Chondrocyte (in vitro differentiated cells): Measurements from ENCODE around the gene CDT1. TPM values are rescaled to one million over a fixed set of nuclear protein-coding genes. Genes with fewer than 3 reads are reported as not detected.

Experiments used
- DNase-seq: peaks from one replicate; pipeline ENCODE4 v3.0.0; 2021; ENCODE audit warnings: mixed read lengths, low spot score
- H3K27ac Mint-ChIP-seq: one replicate; pipeline ENCODE4 v1.8.0; 2021; ENCODE audit warnings: mild to moderate bottlenecking, moderate library complexity, mixed read lengths; ENCODE audit not compliant: unreplicated experiment
- H3K27me3 Mint-ChIP-seq: 2 replicates; pipeline ENCODE4 v1.8.0; 2021; ENCODE audit warnings: low read depth, mixed read lengths
- H3K36me3 Mint-ChIP-seq: 2 replicates; pipeline ENCODE4 v1.8.0; 2021; ENCODE audit warnings: low read depth, mixed read lengths
- H3K4me1 Mint-ChIP-seq: 2 replicates; pipeline ENCODE4 v1.8.0; 2021; ENCODE audit warnings: low read depth, mild to moderate bottlenecking, mixed read lengths
- H3K4me3 Mint-ChIP-seq: one replicate; pipeline ENCODE4 v1.8.0; 2021; ENCODE audit warnings: mild to moderate bottlenecking, moderate library complexity, mixed read lengths; ENCODE audit not compliant: unreplicated experiment
- H3K9me3 Mint-ChIP-seq: 2 replicates; pipeline ENCODE4 v1.8.0; 2021; ENCODE audit warnings: low read depth, mixed read lengths
- total RNA-seq: library from RNA; stranded (reverse); gene quantifications from 3 replicates; pipeline ENCODE4 v1.2.1, GENCODE V29; 2021
- TF ChIP-seq, protein P1 (sequence below): fragments of 200-600 bp; sonication (generic); IDR thresholded peaks from 2 replicates; pipeline ENCODE4 v1.5.0; 2021; ENCODE audit warnings: antibody characterized with exemption, mild to moderate bottlenecking, moderate library complexity

Gene CDT1
- total RNA-seq, 1 donor from 2014 or later: 3.7 TPM

DNA sequence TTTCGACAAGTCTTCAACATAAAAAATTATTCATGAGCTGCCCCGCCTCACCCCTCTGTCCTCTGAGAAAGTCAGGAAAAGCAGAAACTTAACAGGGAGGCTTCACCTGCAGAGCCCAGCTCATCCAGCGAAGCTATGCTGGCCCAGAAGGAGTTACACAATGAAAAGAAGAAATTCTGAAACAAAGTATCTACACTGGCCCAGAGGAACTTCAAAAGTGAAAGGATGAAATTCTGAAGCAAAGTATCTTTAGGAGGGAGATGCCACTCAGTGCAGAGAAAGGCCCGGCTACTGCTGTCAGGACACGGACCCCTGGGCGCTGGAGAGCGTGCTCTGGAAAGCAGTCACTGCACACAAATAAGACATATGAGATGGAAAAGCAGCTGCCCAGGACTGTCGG lies 51.6 kb downstream of the CDT1 start:
- Mint-ChIP-seq H3K27me3 (no peaks in the 10 kb centered on the region), H3K36me3 (peaks cover 2% of the 10 kb centered on the region), H3K4me1 (peaks cover 22% of the 10 kb centered on the region), H3K4me3 (peak overlapping the region; percentile 48), H3K9me3 (no peaks in the 10 kb centered on the region), H3K27ac (no peak overlapping the region)
- no peak for DNase-seq
- TF ChIP-seq, protein P1, sequence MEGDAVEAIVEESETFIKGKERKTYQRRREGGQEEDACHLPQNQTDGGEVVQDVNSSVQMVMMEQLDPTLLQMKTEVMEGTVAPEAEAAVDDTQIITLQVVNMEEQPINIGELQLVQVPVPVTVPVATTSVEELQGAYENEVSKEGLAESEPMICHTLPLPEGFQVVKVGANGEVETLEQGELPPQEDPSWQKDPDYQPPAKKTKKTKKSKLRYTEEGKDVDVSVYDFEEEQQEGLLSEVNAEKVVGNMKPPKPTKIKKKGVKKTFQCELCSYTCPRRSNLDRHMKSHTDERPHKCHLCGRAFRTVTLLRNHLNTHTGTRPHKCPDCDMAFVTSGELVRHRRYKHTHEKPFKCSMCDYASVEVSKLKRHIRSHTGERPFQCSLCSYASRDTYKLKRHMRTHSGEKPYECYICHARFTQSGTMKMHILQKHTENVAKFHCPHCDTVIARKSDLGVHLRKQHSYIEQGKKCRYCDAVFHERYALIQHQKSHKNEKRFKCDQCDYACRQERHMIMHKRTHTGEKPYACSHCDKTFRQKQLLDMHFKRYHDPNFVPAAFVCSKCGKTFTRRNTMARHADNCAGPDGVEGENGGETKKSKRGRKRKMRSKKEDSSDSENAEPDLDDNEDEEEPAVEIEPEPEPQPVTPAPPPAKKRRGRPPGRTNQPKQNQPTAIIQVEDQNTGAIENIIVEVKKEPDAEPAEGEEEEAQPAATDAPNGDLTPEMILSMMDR: no peak

DNA sequence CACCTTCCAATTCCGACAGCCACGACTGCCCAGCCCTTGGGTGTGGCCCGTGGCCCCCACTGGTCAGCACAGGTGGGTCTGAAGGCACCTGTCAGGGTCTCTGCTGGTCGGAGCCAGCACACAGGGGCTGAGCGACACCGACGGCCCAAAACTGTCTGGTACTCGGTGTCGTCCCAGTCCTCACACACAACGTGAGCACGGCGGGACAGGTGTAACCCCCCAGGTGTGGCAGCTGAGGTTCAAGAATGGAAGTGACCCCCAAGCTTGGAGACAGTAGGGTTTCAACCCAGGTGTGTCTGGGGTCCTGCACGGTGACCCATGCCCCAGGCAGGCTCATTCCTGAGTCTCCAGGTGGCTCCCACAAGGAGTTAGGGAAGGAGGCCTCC lies 52.1 kb downstream of the CDT1 start:
- H3K27ac Mint-ChIP-seq: peak overlapping the region; percentile 36
- H3K9me3 Mint-ChIP-seq: no peaks in the 10 kb centered on the region
- peaks cover 3% of the 10 kb centered on the region for H3K36me3 Mint-ChIP-seq
- H3K4me3 Mint-ChIP-seq: peak overlapping the region; percentile 67
- TF ChIP-seq, protein P1: no peak
- H3K4me1 Mint-ChIP-seq: peaks cover 22% of the 10 kb centered on the region
- H3K27me3 Mint-ChIP-seq: no peaks in the 10 kb centered on the region
- no peak for DNase-seq

DNA sequence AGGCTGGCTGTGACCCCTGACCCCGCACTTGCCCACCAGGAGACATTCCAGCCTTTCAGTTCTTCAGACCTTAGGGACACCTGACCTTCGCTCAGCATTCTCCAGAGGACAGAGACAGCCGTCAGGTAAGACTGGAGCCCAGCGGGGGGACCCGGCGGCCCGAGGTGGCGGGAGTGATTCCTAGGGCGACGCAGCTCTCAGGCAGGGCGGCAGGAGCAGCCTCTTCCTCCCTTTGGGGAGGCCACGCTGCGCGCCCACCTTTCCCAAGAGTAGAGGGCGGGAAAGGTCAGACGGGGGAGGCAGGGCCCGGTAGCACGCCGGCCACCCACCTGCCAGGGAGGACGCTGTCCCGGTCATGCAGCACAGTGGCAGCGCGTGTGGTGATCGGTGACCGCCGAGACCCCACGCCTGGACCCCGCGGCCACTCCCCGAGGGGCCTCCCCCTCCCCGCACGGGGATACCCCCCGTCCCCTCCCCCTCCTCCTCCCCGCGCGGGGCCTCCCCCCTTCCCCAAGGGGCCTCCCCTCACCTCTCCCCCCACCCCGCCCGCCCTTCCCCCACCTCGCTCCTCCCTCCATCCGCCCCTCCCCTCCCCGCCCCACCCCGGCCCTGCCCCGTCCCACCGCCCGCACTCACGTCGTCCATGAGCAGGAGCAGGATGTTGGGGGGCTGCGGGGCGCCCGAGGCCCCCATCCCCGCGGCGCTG lies 52.7 kb downstream of the CDT1 start:
- no peak for DNase-seq
- H3K27ac Mint-ChIP-seq: no peak overlapping the region
- no peaks in the 10 kb centered on the region for H3K27me3 Mint-ChIP-seq
- peak overlapping the region; percentile 99 for H3K4me3 Mint-ChIP-seq
- TF ChIP-seq, protein P1: no peak
- peaks cover 5% of the 10 kb centered on the region for H3K36me3 Mint-ChIP-seq
- H3K4me1 Mint-ChIP-seq: peaks cover 22% of the 10 kb centered on the region
- H3K9me3 Mint-ChIP-seq: no peaks in the 10 kb centered on the region

DNA sequence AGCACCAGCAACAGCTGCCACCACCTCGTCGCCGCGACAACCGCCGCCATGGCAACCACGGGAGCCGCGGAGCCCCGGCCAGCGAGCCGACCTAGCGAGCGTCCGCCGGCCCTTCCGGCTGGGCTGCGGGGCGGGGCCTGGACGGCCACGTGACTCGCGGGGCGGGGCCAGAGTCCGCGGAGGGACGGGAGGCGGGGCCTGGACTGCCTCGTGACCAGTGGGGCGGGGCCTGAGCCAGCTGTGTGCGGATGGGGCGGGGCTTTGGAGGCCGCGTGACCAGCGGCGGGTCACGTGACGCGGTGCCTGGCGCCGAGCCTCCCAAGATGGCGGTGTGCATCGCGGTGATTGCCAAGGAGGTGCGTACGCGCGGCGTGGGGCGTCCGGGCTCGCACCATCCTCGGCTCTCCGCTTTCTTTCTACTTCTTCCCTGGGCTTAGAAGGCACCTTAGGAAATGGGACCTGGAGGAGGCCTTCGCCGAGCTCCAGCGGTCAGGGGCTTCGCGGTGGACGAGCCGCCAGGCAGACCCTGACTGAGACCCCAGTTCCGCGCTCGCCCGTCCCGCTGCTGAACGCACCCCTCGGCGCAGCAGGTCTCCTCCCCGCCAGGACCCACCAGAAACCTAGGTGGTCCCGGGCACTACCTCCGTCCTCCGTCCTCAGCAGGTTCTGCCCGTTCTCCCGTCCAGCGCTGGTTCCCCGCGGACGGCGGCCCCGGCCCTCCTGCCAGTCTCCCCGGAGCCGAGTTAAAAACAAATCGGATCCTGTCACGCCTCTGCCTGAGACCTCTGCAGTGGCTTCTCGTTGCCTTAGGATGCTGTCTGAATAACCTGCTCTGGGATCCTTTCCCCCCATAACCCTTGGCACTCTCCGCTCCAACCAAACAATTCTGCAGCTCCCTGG lies 53.5 kb downstream of the CDT1 start, which contains the start of the genes GALNS and TRAPPC2L:
Gene GALNS (minus strand): TSS at position 120 of the 900 bp plus-strand sequence. CDS start 70 bp downstream, at position 50.
Gene TRAPPC2L (plus strand): TSS at position 300 of the 900 bp plus-strand sequence. CDS start 24 bp downstream, at position 324.
- TF ChIP-seq, protein P1: no peak
- Mint-ChIP-seq H3K4me3 (peak within 1 kb of the TSS; percentile 99), H3K27me3 (no peaks in the 10 kb centered on the region), H3K4me1 (peaks cover 22% of the 10 kb centered on the region), H3K36me3 (peaks cover 5% of the 10 kb centered on the region), H3K27ac (peak within 1 kb of the TSS; percentile 91), H3K9me3 (no peaks in the 10 kb centered on the region)
- DNase-seq: peak; percentile 99

DNA sequence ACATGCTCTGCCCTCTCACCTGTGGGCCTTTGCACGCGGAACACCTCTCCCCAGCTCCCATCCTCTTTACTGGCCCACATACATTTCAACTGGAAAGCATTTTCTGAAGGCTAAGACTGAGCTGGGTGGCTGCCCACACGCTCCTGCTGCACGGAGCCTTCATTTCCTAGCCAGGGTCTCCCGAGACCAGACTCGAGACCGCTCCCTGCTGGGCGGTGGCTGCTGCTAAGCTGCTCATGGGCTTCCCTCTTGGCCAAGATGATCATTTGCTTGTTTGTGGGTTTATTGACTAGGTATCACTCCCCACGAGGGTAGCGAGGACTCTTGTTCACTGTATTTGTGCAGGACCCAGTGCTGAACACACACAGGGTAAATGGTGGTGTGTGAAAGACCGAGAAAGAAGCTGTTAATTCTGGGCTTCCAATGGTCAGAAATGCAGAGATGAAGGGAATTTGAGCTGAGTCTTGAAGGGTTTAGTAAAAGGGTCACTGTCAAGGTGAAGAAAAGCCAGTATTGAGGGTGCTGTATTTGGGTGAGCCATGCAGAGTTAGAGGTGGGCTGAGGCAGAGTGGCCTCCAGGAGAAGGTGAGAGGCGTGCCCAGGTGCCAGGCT lies 54.2 kb downstream of the CDT1 start:
- no peaks in the 10 kb centered on the region for H3K27me3 Mint-ChIP-seq
- H3K4me1 Mint-ChIP-seq: peaks cover 22% of the 10 kb centered on the region
- TF ChIP-seq, protein P1: peak; percentile 82
- H3K4me3 Mint-ChIP-seq: peak overlapping the region; percentile 99
- DNase-seq: no peak
- H3K36me3 Mint-ChIP-seq: peaks cover 5% of the 10 kb centered on the region
- peak overlapping the region; percentile 91 for H3K27ac Mint-ChIP-seq
- H3K9me3 Mint-ChIP-seq: no peaks in the 10 kb centered on the region
